HG03064 (cell line): ENCODE data around the gene MOB3B.

Experiments used
- ATAC-seq: cut with Tn5 transposase; IDR thresholded peaks from one replicate; pipeline ENCODE4 v1.9.1; 2021; ENCODE audit warnings: low read depth; ENCODE audit not compliant: unreplicated experiment

The MOB3B gene

GRCh38 chr9:27308691-27309390, 220.8 kb downstream of the MOB3B start:
- no peak for ATAC-seq

DNA sequence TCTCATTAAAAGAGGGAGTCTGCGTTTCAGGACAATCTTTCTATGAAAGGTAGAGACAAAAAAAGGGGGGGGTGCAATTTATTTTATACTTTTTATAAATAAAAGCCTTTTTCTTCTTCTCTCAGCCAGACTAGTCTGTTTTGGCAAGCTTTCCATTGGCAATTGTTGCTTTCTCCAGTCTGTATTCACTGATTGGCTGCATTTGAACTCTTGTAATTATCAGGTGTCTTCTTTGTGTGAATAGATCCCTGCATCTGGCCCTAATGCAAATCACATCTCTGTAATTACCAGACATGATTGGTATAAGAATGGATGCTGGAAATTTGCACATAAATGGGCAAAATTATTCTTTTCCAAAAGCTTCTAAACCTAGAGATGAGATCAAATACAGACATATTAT, 225.1 kb downstream of the MOB3B start:
- no peak for ATAC-seq

DNA sequence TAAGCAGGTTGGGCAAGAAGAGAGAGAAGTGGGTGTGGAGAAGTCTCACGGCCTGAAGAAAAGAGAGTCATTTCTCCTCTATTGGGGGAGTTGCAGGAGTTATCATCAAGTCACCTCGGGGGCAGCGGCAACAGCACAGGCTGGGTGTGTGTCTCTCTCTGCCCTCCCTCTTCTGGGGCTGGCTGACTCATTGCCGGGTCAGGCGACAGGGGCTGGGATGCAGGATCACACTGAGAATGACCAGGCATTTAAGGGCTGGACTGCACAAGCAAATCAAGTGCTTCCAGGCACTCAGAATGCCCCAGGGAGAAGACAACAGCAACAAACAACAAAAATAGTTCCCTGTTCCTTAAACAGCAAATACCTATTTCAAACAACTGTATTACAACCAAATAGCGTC, 226.4 kb downstream of the MOB3B start:
- no peak for ATAC-seq

GRCh38 chr9:27297050-27297449, 232.6 kb downstream of the MOB3B start, which contains the start of gene EQTN:
Gene EQTN (minus strand): TSS chr9:27297150. CDS start chr9:27297055, 95 bp downstream.
- no peak for ATAC-seq

DNA sequence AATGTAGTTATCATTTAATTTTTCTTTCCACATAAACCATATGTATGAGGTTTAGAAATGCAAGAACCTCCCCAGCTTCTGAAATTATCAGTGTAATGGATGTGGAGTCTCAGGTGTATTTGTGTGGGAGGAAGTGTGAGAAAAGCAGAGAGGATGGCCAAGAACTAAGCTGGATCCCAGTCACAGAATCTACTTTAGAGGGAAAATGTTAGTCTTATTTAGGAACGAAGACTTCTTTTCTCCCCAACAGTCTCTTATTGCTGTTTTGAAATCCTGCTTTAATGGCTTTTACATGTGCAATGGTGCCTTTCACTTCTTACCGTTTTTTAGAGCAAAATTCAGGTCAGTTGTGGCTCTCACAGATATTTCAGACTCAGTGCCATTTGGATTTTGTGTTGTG, 235.6 kb downstream of the MOB3B start:
- ATAC-seq, result no peak

GRCh38 chr9:27292659-27293405, 236.8 kb downstream of the MOB3B start:
- ATAC-seq, result no peak

- ATAC-seq, result no peak
Observed at GRCh38 chr9:27291292-27291691, 238.3 kb downstream of the MOB3B start.

GRCh38 chr9:27282269-27282668, 247.3 kb downstream of the MOB3B start:
- ATAC-seq, result no peak

- no peak for ATAC-seq
Observed at GRCh38 chr9:27280860-27281259, 248.8 kb downstream of the MOB3B start.

DNA sequence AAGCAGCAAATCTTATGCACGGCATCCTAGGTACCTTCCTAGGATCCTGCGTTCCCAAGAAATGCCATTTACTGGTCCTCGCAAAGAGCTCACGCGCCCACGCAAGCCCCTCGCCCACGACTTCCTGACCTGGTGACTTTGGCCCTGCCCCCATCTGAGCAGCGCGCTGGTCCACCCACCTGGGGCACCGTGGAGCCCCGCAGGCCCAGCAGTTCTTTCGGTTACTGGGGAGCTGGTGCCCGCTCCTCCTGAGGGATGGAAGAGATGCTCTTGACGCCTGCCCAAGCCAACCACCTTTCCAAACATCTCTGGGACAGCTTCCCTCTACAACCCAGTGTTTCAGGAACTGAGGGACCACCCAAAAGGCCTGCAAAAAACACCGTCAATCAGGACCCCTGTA, 249.4 kb downstream of the MOB3B start:
- no peak for ATAC-seq

- no peak for ATAC-seq
Observed at GRCh38 chr9:27279611-27280010, 250.0 kb downstream of the MOB3B start.

- no peak for ATAC-seq
Observed at GRCh38 chr9:27278374-27278773, 251.2 kb downstream of the MOB3B start.

GRCh38 chr9:27276193-27277030, 253.2 kb downstream of the MOB3B start:
- no peak for ATAC-seq
